SK-N-SH (cell line): ENCODE results near the gene PRSS1. TPM values are rescaled to one million over a fixed set of nuclear protein-coding genes. Genes with fewer than 3 reads are reported as not detected.

Experiments
- CTCF ChIA-PET: fragments of 300-600, 350-600 bp; formaldehyde crosslinking; extraction: SDS; loops from one replicate; lab custom pipeline; 2021; lab: Yijun Ruan, JAX
- POLR2A ChIA-PET: fragments of 350-600 bp; sonication (Branson Sonifier 250); formaldehyde crosslinking; extraction: SDS; loops from one replicate; lab custom pipeline; 2020; ENCODE audit warnings: antibody characterized with exemption, inconsistent platforms; lab: Yijun Ruan, JAX
- DNase-seq: peaks from one replicate; pipeline ENCODE4 v3.0.0; 2012
- H2AFZ ChIP-seq: fragments of 200-600 bp; sonication (generic); 2 replicates; pipeline ENCODE4 v1.8.1; 2016; ENCODE audit warnings: antibody characterized with exemption, mild to moderate bottlenecking, low read depth
- H3F3A ChIP-seq: fragments of 200-600 bp; sonication (generic); replicated peaks from 2 replicates; pipeline ENCODE3; 2016; ENCODE audit warnings: antibody characterized with exemption, mild to moderate bottlenecking; ENCODE audit not compliant: insufficient read depth
- H3K27ac ChIP-seq, 2 experiments: fragments of 200-500 bp in 1 of 2; fragments of 200-600 bp in 1 of 2; sonication (Bioruptor generic) in 1 of 2; sonication (generic), shearing (Covaris generic) in 1 of 2; 2 replicates each; pipeline versions ENCODE4 v1.5.1 to v1.6.1; 2014 to 2016; ENCODE audit warnings: low read depth in 2 of 2, inconsistent platforms in 1 of 2, low read length in 1 of 2, mild to moderate bottlenecking in 1 of 2, mixed read lengths in 1 of 2
- H3K27me3 ChIP-seq: fragments of 200-600 bp; sonication (generic), shearing (Covaris generic); 2 replicates; pipeline ENCODE4 v1.6.1; 2016; ENCODE audit warnings: mixed run types; ENCODE audit not compliant: insufficient read depth
- H3K36me3 ChIP-seq, 2 experiments: fragments of 200-500 bp in 1 of 2; fragments of 200-600 bp in 1 of 2; sonication (Bioruptor generic) in 1 of 2; sonication (generic) in 1 of 2; replicated peaks in 1 of 2; 2 replicates each; pipeline versions ENCODE3 to v1.5.1; 2014 to 2016; ENCODE audit warnings: low read length in 1 of 2, mild to moderate bottlenecking in 1 of 2; ENCODE audit not compliant: insufficient read depth in 2 of 2, control insufficient read depth in 1 of 2
- H3K4me1 ChIP-seq, 2 experiments: fragments of 200-500 bp in 1 of 2; fragments of 200-600 bp in 1 of 2; sonication (Bioruptor generic) in 1 of 2; sonication (generic), shearing (Covaris generic) in 1 of 2; 2 replicates each; pipeline versions ENCODE4 v1.5.1 to v1.6.1; 2014 to 2016; ENCODE audit warnings: low read depth in 1 of 2, low read length in 1 of 2, mixed run types in 1 of 2; ENCODE audit not compliant: insufficient read depth in 2 of 2, control insufficient read depth in 1 of 2
- H3K4me2 ChIP-seq: fragments of 200-600 bp; sonication (generic), shearing (Covaris generic); 2 replicates; pipeline ENCODE4 v1.6.1; 2017; ENCODE audit warnings: mixed run types
- H3K4me3 ChIP-seq, 2 experiments: fragments of 200-500 bp in 1 of 2; fragments of 200-600 bp in 1 of 2; sonication (Bioruptor generic) in 1 of 2; sonication (generic), shearing (Covaris generic) in 1 of 2; 2 replicates each; pipeline versions ENCODE4 v1.5.1 to v1.8.1; 2014 to 2016; ENCODE audit warnings: low read depth in 2 of 2, inconsistent platforms in 1 of 2, low read length in 1 of 2, mild to moderate bottlenecking in 1 of 2, mixed read lengths in 1 of 2, moderate library complexity in 1 of 2
- H3K79me2 ChIP-seq: fragments of 200-600 bp; sonication (generic); 2 replicates; pipeline ENCODE4 v1.8.1; 2017; ENCODE audit warnings: mild to moderate bottlenecking; ENCODE audit not compliant: insufficient read depth
- H3K9ac ChIP-seq: fragments of 200-600 bp; sonication (generic); 2 replicates; pipeline ENCODE4 v1.6.1; 2017; ENCODE audit warnings: mixed run types
- H3K9me2 ChIP-seq: fragments of 200-600 bp; sonication (generic); 2 replicates; pipeline ENCODE4 v1.6.1; 2017; ENCODE audit warnings: mixed run types
- H3K9me3 ChIP-seq: fragments of 200-600 bp; sonication (generic); 2 replicates; pipeline ENCODE4 v1.6.1; 2017; ENCODE audit warnings: mixed run types, mild to moderate bottlenecking, moderate library complexity
- H4K20me1 ChIP-seq: fragments of 200-600 bp; sonication (generic); 2 replicates; pipeline ENCODE4 v1.6.1; 2017; ENCODE audit warnings: mild to moderate bottlenecking, mixed run types; ENCODE audit not compliant: insufficient read depth
- CHD2 ChIP-seq: fragments of 150-350 bp; IDR thresholded peaks from 2 replicates; pipeline ENCODE4 v1.6.1; 2018; ENCODE audit warnings: low read length; ENCODE audit not compliant: partially characterized antibody
- ELF1 ChIP-seq: IDR thresholded peaks from 2 replicates; pipeline ENCODE4 v1.4.0; 2012
- EP300 ChIP-seq, 2 experiments: IDR thresholded peaks; 2 replicates each; pipeline versions ENCODE4 v1.4.0 to v1.6.1; 2012; ENCODE audit warnings: borderline replicate concordance in 1 of 2, low read depth in 1 of 2, low read length in 1 of 2
- EZH2phosphoT487 ChIP-seq: fragments of 200-600 bp; sonication (generic); IDR thresholded peaks from 2 replicates; pipeline ENCODE4 v1.6.1; 2017; ENCODE audit warnings: low read depth, mixed run types, mild to moderate bottlenecking, antibody characterized with exemption, moderate library complexity, borderline replicate concordance
- FOSL2 ChIP-seq: IDR thresholded peaks from 2 replicates; pipeline ENCODE4 v1.4.0; 2012; ENCODE audit warnings: low read depth, mild to moderate bottlenecking, moderate library complexity, borderline replicate concordance
- GABPA ChIP-seq: IDR thresholded peaks from 2 replicates; pipeline ENCODE4 v1.4.0; 2012; ENCODE audit warnings: low read depth, mild to moderate bottlenecking
- JUND ChIP-seq: IDR thresholded peaks from 2 replicates; pipeline ENCODE4 v1.4.0; 2012
- MEF2A ChIP-seq: IDR thresholded peaks from 2 replicates; pipeline ENCODE4 v1.4.0; 2012; ENCODE audit warnings: low read depth, borderline replicate concordance
- MXI1 ChIP-seq: IDR thresholded peaks from 2 replicates; pipeline ENCODE4 v1.6.1; 2012; ENCODE audit warnings: mild to moderate bottlenecking, low read depth, low read length, improper control_type of control experiment
- NFIC ChIP-seq: IDR thresholded peaks from 2 replicates; pipeline ENCODE4 v1.4.0; 2012; ENCODE audit warnings: borderline replicate concordance
- RAD21 ChIP-seq: IDR thresholded peaks from 2 replicates; pipeline ENCODE4 v1.6.1; 2012; ENCODE audit warnings: mild to moderate bottlenecking, low read length
- RFX5 ChIP-seq: IDR thresholded peaks from 2 replicates; pipeline ENCODE4 v1.6.1; 2012; ENCODE audit warnings: mild to moderate bottlenecking, improper control_type of control experiment, low read length
- SIN3A ChIP-seq: IDR thresholded peaks from 2 replicates; pipeline ENCODE4 v1.6.1; 2012; ENCODE audit warnings: low read depth, mild to moderate bottlenecking, low read length, moderate library complexity, borderline replicate concordance
- SMC3 ChIP-seq: IDR thresholded peaks from 2 replicates; pipeline ENCODE4 v1.6.1; 2012; ENCODE audit warnings: low read depth, low read length, improper control_type of control experiment
- YY1 ChIP-seq: IDR thresholded peaks from 2 replicates; pipeline ENCODE4 v1.4.0; 2012; ENCODE audit warnings: low read depth, mild to moderate bottlenecking
- WGBS: methylation state at CpG from one replicate; pipeline ENCODE4 v1.1.6; 2017; ENCODE audit warnings: low lambda C conversion rate; 5-methylcytosine and 5-hydroxymethylcytosine counted together
- polyA plus RNA-seq, 3 experiments: library from polyadenylated mRNA; depleted of rRNA; stranded (reverse); fragments of >200 nt; gene quantifications; 2 replicates each; pipeline ENCODE4 v1.2.3, GENCODE V29; 2012
- TF ChIP-seq, protein P1 (sequence below): fragments of 150-350 bp; IDR thresholded peaks from 2 replicates; pipeline ENCODE4 v1.6.1; 2017; ENCODE audit warnings: antibody characterized with exemption, low read length, low read depth, borderline replicate concordance
- TF ChIP-seq, protein P2 (sequence below): fragments of 200-600 bp; sonication (generic); IDR thresholded peaks from 2 replicates; pipeline ENCODE4 v1.6.1; 2017; ENCODE audit warnings: antibody characterized with exemption, mild to moderate bottlenecking, moderate library complexity
- TF ChIP-seq, protein P3 (sequence below): fragments of 150-350 bp; IDR thresholded peaks from 2 replicates; pipeline ENCODE4 v1.6.1; 2016; ENCODE audit warnings: mild to moderate bottlenecking, low read depth, low read length
- TF ChIP-seq, protein P4 (sequence below): IDR thresholded peaks from 2 replicates; pipeline ENCODE4 v1.6.1; 2012; ENCODE audit warnings: mild to moderate bottlenecking, low read depth, low read length, moderate library complexity
- TF ChIP-seq, protein P5 (sequence below): IDR thresholded peaks from 2 replicates; pipeline ENCODE4; 2012

PRSS1 gene
- polyA plus RNA-seq, 1 of the 3 experiments (the other 2 are of a cell fraction): not detected

DNA sequence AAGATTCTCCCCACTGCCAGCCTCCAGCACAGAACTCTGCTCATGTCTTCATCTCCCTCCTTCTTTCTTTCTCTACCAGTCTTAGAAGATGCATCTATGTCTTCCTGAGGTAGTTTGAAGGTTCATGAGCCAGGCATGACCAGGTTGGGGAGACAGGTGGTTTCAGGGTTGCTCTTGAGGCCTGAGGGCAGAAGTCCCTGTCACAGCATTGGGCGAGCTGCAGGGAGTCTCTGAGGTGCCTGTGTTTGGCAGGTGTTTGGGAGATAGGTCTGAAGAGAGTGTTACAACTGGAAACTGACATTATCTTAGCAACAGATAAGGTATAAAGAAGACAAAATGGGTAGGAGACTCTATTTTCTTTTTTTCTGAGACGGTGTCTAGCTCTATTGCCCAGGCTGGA is 40.2 kb downstream of the PRSS1 start:
- POLR2A ChIA-PET: no interaction called here
- CTCF ChIA-PET: interaction anchor here (1.0 to 19.8 kb wide), 8 partner anchors 15 to 306 kb away, joined by 3 to 488 read pairs (median 84); no protein-coding TSS in a partner anchor
- 25% methylated on average over 2 of the region's 2 CpGs for WGBS

More for the DNA sequence above, 40.2 kb downstream of the PRSS1 start:
- Histone ChIP-seq H3K4me2 (no peak overlapping the region), H3K79me2 (no peaks in the 10 kb centered on the region), H3F3A (no peaks in the 10 kb centered on the region), H3K9me2 (no peaks in the 10 kb centered on the region), H3K27me3 (peaks cover 31% of the 10 kb centered on the region), H3K36me3 (no peaks in the 10 kb centered on the region), H3K9me3 (no peaks in the 10 kb centered on the region), H3K4me1 (no peaks in the 10 kb centered on the region), H2AFZ (no peak overlapping the region), H4K20me1 (no peaks in the 10 kb centered on the region), H3K27ac (no peak overlapping the region), H3K9ac (no peak overlapping the region), H3K4me3 (no peak overlapping the region)
- TF ChIP-seq, protein P1, sequence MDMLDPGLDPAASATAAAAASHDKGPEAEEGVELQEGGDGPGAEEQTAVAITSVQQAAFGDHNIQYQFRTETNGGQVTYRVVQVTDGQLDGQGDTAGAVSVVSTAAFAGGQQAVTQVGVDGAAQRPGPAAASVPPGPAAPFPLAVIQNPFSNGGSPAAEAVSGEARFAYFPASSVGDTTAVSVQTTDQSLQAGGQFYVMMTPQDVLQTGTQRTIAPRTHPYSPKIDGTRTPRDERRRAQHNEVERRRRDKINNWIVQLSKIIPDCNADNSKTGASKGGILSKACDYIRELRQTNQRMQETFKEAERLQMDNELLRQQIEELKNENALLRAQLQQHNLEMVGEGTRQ: no peak
- no peak for TF ChIP-seq YY1
- TF ChIP-seq, protein P2, sequence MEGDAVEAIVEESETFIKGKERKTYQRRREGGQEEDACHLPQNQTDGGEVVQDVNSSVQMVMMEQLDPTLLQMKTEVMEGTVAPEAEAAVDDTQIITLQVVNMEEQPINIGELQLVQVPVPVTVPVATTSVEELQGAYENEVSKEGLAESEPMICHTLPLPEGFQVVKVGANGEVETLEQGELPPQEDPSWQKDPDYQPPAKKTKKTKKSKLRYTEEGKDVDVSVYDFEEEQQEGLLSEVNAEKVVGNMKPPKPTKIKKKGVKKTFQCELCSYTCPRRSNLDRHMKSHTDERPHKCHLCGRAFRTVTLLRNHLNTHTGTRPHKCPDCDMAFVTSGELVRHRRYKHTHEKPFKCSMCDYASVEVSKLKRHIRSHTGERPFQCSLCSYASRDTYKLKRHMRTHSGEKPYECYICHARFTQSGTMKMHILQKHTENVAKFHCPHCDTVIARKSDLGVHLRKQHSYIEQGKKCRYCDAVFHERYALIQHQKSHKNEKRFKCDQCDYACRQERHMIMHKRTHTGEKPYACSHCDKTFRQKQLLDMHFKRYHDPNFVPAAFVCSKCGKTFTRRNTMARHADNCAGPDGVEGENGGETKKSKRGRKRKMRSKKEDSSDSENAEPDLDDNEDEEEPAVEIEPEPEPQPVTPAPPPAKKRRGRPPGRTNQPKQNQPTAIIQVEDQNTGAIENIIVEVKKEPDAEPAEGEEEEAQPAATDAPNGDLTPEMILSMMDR: no peak
- TF ChIP-seq RAD21: no peak
- no peak for TF ChIP-seq FOSL2
- no peak for TF ChIP-seq CHD2
- no peak for TF ChIP-seq NFIC
- TF ChIP-seq, protein P3, sequence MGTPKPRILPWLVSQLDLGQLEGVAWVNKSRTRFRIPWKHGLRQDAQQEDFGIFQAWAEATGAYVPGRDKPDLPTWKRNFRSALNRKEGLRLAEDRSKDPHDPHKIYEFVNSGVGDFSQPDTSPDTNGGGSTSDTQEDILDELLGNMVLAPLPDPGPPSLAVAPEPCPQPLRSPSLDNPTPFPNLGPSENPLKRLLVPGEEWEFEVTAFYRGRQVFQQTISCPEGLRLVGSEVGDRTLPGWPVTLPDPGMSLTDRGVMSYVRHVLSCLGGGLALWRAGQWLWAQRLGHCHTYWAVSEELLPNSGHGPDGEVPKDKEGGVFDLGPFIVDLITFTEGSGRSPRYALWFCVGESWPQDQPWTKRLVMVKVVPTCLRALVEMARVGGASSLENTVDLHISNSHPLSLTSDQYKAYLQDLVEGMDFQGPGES: no peak
- TF ChIP-seq MEF2A: no peak
- TF ChIP-seq, protein P4, sequence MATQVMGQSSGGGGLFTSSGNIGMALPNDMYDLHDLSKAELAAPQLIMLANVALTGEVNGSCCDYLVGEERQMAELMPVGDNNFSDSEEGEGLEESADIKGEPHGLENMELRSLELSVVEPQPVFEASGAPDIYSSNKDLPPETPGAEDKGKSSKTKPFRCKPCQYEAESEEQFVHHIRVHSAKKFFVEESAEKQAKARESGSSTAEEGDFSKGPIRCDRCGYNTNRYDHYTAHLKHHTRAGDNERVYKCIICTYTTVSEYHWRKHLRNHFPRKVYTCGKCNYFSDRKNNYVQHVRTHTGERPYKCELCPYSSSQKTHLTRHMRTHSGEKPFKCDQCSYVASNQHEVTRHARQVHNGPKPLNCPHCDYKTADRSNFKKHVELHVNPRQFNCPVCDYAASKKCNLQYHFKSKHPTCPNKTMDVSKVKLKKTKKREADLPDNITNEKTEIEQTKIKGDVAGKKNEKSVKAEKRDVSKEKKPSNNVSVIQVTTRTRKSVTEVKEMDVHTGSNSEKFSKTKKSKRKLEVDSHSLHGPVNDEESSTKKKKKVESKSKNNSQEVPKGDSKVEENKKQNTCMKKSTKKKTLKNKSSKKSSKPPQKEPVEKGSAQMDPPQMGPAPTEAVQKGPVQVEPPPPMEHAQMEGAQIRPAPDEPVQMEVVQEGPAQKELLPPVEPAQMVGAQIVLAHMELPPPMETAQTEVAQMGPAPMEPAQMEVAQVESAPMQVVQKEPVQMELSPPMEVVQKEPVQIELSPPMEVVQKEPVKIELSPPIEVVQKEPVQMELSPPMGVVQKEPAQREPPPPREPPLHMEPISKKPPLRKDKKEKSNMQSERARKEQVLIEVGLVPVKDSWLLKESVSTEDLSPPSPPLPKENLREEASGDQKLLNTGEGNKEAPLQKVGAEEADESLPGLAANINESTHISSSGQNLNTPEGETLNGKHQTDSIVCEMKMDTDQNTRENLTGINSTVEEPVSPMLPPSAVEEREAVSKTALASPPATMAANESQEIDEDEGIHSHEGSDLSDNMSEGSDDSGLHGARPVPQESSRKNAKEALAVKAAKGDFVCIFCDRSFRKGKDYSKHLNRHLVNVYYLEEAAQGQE: no peak
- TF ChIP-seq GABPA: no peak
- no peak for TF ChIP-seq ELF1
- no peak for TF ChIP-seq SIN3A
- no peak for TF ChIP-seq MXI1
- no peak for TF ChIP-seq JUND
- TF ChIP-seq RFX5: no peak
- TF ChIP-seq, protein P5, sequence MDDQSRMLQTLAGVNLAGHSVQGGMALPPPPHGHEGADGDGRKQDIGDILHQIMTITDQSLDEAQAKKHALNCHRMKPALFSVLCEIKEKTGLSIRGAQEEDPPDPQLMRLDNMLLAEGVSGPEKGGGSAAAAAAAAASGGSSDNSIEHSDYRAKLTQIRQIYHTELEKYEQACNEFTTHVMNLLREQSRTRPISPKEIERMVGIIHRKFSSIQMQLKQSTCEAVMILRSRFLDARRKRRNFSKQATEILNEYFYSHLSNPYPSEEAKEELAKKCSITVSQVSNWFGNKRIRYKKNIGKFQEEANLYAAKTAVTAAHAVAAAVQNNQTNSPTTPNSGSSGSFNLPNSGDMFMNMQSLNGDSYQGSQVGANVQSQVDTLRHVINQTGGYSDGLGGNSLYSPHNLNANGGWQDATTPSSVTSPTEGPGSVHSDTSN: no peak
- no peak for TF ChIP-seq SMC3
- TF ChIP-seq EZH2phosphoT487: no peak
- TF ChIP-seq EP300 (IDR thresholded peaks at IDR 0.05; ENCODE audit: borderline replicate concordance in 1 of 2, low read depth in 1 of 2, low read length in 1 of 2): no peak
- DNase-seq: no peak
